ENCODE results near the gene PRPF31. TPM values are rescaled to one million over a fixed set of nuclear protein-coding genes. Genes with fewer than 3 reads are reported as not detected.

Gene PRPF31
- total and polyA plus RNA-seq, 2 of the 13 experiments (the other 11 are each of a cell fraction or from before 2014, with no cell fraction given): 23.8 to 63.8 TPM

DNA sequence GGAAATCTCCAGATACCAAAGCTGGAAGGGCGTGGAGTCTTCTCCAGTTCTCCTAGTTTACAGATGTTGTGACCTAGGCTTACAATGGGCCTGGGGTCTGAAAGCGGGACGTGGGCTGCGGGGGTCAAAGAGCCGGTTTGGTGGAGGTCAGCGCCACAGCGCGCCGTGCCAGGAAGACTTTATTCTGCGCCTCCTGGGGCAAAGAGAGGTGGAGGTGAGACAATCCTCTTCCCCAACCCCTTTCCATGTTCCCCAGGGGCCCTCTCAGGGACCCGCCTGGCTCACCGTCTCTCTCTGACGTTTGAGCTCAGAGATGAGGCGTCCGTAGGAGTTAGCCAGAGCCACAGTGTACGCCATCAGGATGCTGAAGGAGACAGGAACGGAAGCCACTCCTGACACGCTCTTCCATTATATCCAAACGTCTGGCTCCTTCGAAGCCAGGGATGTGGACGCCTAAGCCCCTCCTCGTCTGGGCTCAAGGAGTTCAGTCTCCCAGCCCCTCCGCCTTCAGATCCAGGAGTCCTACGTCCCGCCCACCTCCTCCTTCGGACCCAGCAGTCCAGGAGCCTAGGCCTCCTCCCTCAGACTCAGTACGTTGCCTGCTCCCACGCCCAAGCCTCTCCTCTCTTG is 44.7 kb downstream of the PRPF31 start (continued):
- TF ChIP-seq, protein P1, sequence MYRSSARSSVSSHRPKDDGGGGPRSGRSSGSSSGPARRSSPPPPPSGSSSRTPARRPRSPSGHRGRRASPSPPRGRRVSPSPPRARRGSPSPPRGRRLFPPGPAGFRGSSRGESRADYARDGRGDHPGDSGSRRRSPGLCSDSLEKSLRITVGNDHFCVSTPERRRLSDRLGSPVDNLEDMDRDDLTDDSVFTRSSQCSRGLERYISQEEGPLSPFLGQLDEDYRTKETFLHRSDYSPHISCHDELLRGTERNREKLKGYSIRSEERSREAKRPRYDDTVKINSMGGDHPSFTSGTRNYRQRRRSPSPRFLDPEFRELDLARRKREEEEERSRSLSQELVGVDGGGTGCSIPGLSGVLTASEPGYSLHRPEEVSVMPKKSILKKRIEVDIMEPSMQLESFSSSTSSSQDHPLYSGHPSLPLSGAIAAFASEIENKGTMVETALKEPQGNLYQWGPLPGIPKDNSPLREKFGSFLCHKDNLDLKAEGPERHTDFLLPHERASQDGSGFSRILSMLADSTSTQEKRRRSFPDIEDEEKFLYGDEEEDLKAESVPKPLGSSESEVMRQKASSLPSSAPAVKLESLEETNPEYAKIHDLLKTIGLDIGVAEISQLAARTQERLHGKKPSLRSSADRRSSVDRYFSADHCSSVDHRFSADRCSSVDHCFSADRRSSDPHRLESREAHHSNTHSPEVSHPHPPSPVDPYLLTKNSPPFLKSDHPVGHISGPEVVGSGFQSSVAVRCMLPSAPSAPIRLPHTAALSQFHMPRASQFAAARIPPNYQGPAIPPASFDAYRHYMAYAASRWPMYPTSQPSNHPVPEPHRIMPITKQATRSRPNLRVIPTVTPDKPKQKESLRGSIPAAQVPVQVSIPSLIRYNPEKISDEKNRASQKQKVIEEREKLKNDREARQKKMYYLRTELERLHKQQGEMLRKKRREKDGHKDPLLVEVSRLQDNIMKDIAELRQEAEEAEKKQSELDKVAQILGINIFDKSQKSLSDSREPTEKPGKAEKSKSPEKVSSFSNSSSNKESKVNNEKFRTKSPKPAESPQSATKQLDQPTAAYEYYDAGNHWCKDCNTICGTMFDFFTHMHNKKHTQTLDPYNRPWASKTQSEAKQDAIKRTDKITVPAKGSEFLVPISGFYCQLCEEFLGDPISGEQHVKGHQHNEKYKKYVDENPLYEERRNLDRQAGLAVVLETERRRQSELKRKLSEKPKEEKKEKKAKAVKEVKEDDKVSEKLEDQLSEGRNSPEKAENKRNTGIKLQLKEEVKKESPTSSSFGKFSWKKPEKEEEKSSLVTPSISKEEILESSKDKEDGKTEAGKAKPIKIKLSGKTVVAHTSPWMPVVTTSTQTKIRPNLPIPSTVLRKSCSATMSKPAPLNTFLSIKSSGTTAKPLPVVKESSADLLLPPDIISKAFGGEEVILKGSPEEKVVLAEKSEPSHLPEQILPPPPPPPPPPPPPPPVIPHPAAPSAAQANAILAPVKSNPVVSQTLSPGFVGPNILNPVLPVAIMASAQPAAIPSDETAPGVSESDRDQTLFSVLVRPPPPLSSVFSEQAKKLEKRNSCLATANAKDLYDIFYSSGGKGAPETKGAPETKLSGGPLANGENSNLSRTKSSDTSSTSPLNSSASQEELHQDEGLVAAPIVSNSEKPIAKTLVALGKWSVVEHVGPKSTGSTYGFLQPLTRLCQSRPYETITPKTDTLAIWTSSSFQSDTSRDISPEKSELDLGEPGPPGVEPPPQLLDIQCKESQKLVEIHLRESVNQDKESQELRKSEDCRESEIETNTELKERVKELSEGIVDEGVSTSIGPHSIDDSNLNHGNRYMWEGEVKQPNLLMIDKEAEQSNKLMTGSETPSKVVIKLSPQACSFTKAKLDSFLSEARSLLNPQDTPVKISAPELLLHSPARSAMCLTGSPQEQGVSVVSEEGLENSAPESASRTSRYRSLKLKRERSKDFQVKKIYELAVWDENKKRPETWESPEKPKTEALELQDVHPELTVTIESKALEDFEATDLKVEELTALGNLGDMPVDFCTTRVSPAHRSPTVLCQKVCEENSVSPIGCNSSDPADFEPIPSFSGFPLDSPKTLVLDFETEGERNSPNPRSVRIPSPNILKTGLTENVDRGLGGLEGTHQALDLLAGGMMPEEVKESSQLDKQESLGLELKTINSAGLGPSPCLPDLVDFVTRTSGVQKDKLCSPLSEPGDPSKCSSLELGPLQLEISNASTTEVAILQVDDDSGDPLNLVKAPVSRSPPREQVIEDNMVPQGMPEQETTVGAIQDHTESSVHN (CRISPR knock-in tag; IDR thresholded peaks at IDR 0.05): no peak
- TF ChIP-seq CAMTA2 (CRISPR knock-in tag; IDR thresholded peaks at IDR 0.05; ENCODE audit: borderline replicate concordance) (no peak), ZNF543 (CRISPR knock-in tag; IDR thresholded peaks at IDR 0.05) (no peak), TERF1 (CRISPR knock-in tag; IDR thresholded peaks at IDR 0.05) (0 out of 2 replicates have a peak, but pooled peaks have one; percentile 44), PREB (CRISPR knock-in tag; IDR thresholded peaks at IDR 0.05) (0 out of 2 replicates have a peak, but pooled peaks have one; percentile 50), IRF9 (CRISPR knock-in tag; IDR thresholded peaks at IDR 0.05; ENCODE audit: borderline replicate concordance) (peak; percentile 55; the same call in 1 of the 2 replicates), BORCS8-MEF2B (CRISPR knock-in tag; IDR thresholded peaks at IDR 0.05) (no peak), NR2C2 (CRISPR knock-in tag; IDR thresholded peaks at IDR 0.05; ENCODE audit: borderline replicate concordance) (no peak), DR1 (CRISPR knock-in tag; IDR thresholded peaks at IDR 0.05) (0 out of 2 replicates have a peak, but pooled peaks have one; percentile 10), ZNF546 (CRISPR knock-in tag; conservative IDR thresholded peaks at IDR 0.05) (no peak), TARDBP (CRISPR knock-in tag; IDR thresholded peaks at IDR 0.05) (peak; percentile 1; the same call in 1 of the 2 replicates), ZBTB8A (CRISPR knock-in tag; IDR thresholded peaks at IDR 0.05; ENCODE audit: borderline replicate concordance, low read depth) (no peak), ZNF335 (CRISPR knock-in tag; IDR thresholded peaks at IDR 0.05) (no peak), TBX2 (CRISPR knock-in tag; IDR thresholded peaks at IDR 0.05; ENCODE audit: borderline replicate concordance) (peak; percentile 47; the same call in 1 of the 2 replicates), ZNF230 (CRISPR knock-in tag; IDR thresholded peaks at IDR 0.05) (0 out of 2 replicates have a peak, but pooled peaks have one; percentile 4)
- TF ChIP-seq, protein P2, sequence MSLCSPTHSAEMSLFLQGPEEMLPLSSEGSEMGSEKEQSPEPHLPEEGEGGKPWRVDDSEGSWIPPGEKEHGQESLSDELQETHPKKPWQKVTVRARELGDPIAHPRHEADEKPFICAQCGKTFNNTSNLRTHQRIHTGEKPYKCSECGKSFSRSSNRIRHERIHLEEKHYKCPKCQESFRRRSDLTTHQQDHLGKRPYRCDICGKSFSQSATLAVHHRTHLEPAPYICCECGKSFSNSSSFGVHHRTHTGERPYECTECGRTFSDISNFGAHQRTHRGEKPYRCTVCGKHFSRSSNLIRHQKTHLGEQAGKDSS (CRISPR knock-in tag; IDR thresholded peaks at IDR 0.05; ENCODE audit: borderline replicate concordance, low read depth): no peak
